ENCODE results near the gene PLCB1.

- TF ChIP-seq CTCF (conservative IDR thresholded peaks at IDR 0.05 in 1 of 2, IDR thresholded peaks at IDR 0.05 in 1 of 2; ENCODE audit: extremely low read depth in 1 of 2, insufficient read depth in 1 of 2, low read depth in 1 of 2, low read length in 2 of 2) (no peak), EZH2 (IDR thresholded peaks at IDR 0.05; ENCODE audit: borderline replicate concordance, low read length) (no peak)
These were observed 152.8 kb downstream of the PLCB1 start for GRCh38 chr20:8284902-8285301.
